Nephron (organoid): ENCODE results near the gene SAMSN1.

ENCODE experiments used
- H3K27ac Mint-ChIP-seq, 3 experiments: 2 replicates each; pipeline ENCODE4 v1.8.0; 2020; ENCODE audit warnings: mixed read lengths in 3 of 3, mild to moderate bottlenecking in 2 of 3, moderate library complexity in 1 of 3
- H3K27me3 Mint-ChIP-seq: 2 replicates; pipeline ENCODE4 v1.8.0; 2021; ENCODE audit warnings: low read depth, mild to moderate bottlenecking, moderate library complexity, mixed read lengths
- H3K36me3 Mint-ChIP-seq: 2 replicates; pipeline ENCODE4 v1.8.0; 2020; ENCODE audit warnings: low read depth, mixed read lengths
- H3K4me1 Mint-ChIP-seq: 2 replicates; pipeline ENCODE4 v1.8.0; 2020; ENCODE audit warnings: mixed read lengths
- H3K4me3 Mint-ChIP-seq, 3 experiments: 2 replicates each; pipeline ENCODE4 v1.8.0; 2020; ENCODE audit warnings: mild to moderate bottlenecking in 3 of 3, mixed read lengths in 3 of 3, moderate library complexity in 2 of 3
- H3K9me3 Mint-ChIP-seq: 2 replicates; pipeline ENCODE4 v1.8.0; 2020; ENCODE audit warnings: mixed read lengths
- CTCF ChIP-seq, 3 experiments: fragments of 200-600 bp; sonication (generic); IDR thresholded peaks; one replicate each; pipeline ENCODE4 v1.5.0; 2021; ENCODE audit warnings: antibody characterized with exemption in 3 of 3; ENCODE audit not compliant: unreplicated experiment in 3 of 3

SAMSN1 gene

GRCh38 chr21:14457762-14458161 is 88.4 kb downstream of the SAMSN1 start:
- Mint-ChIP-seq H3K36me3 (no peaks in the 10 kb centered on the region), H3K4me3 (no peak overlapping the region), H3K9me3 (no peaks in the 10 kb centered on the region), H3K27me3 (no peaks in the 10 kb centered on the region), H3K4me1 (peaks cover 5% of the 10 kb centered on the region), H3K27ac (no peak overlapping the region)
- TF ChIP-seq CTCF (IDR thresholded peaks at IDR 0.05; ENCODE audit: unreplicated experiment in 3 of 3), result no peak

- Mint-ChIP-seq H3K4me1 (peaks cover 6% of the 10 kb centered on the region), H3K27me3 (no peaks in the 10 kb centered on the region), H3K4me3 (no peak overlapping the region), H3K27ac (no peak overlapping the region), H3K36me3 (no peaks in the 10 kb centered on the region), H3K9me3 (no peaks in the 10 kb centered on the region)
- no peak for TF ChIP-seq CTCF (IDR thresholded peaks at IDR 0.05; ENCODE audit: unreplicated experiment in 3 of 3)
These were observed 89.2 kb downstream of the SAMSN1 start for GRCh38 chr21:14456911-14457310.

GRCh38 chr21:14454016-14455009 is 91.8 kb downstream of the SAMSN1 start:
- Mint-ChIP-seq H3K36me3 (no peaks in the 10 kb centered on the region), H3K9me3 (no peaks in the 10 kb centered on the region), H3K4me3 (no peak overlapping the region), H3K4me1 (peaks cover 12% of the 10 kb centered on the region), H3K27me3 (no peaks in the 10 kb centered on the region), H3K27ac (no peak overlapping the region)
- TF ChIP-seq CTCF (IDR thresholded peaks at IDR 0.05; ENCODE audit: unreplicated experiment in 3 of 3), result no peak

GRCh38 chr21:14453339-14454015 is 92.6 kb downstream of the SAMSN1 start:
- H3K4me1 Mint-ChIP-seq, result peaks cover 12% of the 10 kb centered on the region
- no peak overlapping the region for H3K27ac Mint-ChIP-seq
- no peak overlapping the region for H3K4me3 Mint-ChIP-seq
- H3K27me3 Mint-ChIP-seq, result no peaks in the 10 kb centered on the region
- H3K36me3 Mint-ChIP-seq, result no peaks in the 10 kb centered on the region
- H3K9me3 Mint-ChIP-seq, result no peaks in the 10 kb centered on the region
- TF ChIP-seq CTCF (IDR thresholded peaks at IDR 0.05; ENCODE audit: unreplicated experiment in 3 of 3), result no peak

GRCh38 chr21:14452727-14453241 is 93.3 kb downstream of the SAMSN1 start:
- no peaks in the 10 kb centered on the region for H3K9me3 Mint-ChIP-seq
- H3K36me3 Mint-ChIP-seq, result no peaks in the 10 kb centered on the region
- TF ChIP-seq CTCF (IDR thresholded peaks at IDR 0.05; ENCODE audit: unreplicated experiment in 3 of 3), result no peak
- H3K27ac Mint-ChIP-seq, result no peak overlapping the region
- H3K4me1 Mint-ChIP-seq, result peaks cover 12% of the 10 kb centered on the region
- no peak overlapping the region for H3K4me3 Mint-ChIP-seq
- H3K27me3 Mint-ChIP-seq, result no peaks in the 10 kb centered on the region
